NCI-H146 treated with DMSO at 0.1 percent for 48 hours (cell line): ENCODE results near the gene TEDC1.

Source experiments
- DNase-seq: peaks from one replicate; lab custom pipeline; 2025; ENCODE audit not compliant: unreplicated experiment; lab: John Stamatoyannopoulos, UW

The TEDC1 gene

GRCh38 chr14:105484069-105484996 is 6.7 kb upstream of the TEDC1 start:
- no peak for DNase-seq

- DNase-seq, result no peak
These were observed 6.1 kb upstream of the TEDC1 start for GRCh38 chr14:105484997-105485393.

- peak; percentile 57 for DNase-seq
These were observed 5.3 kb upstream of the TEDC1 start for GRCh38 chr14:105485739-105486162.

GRCh38 chr14:105486163-105486973 is 4.7 kb upstream of the TEDC1 start, which contains the start of gene CRIP1:
Gene CRIP1 (plus strand): TSS chr14:105486886. CDS start chr14:105487260, 374 bp downstream.
- DNase-seq, result no peak

GRCh38 chr14:105486974-105487448 is 4.0 kb upstream of the TEDC1 start:
- no peak for DNase-seq

- no peak for DNase-seq
These were observed 3.5 kb upstream of the TEDC1 start for GRCh38 chr14:105487449-105487985.

- no peak for DNase-seq
These were observed 2.9 kb upstream of the TEDC1 start for GRCh38 chr14:105487986-105488777.

- DNase-seq, result no peak
These were observed 2.1 kb upstream of the TEDC1 start for GRCh38 chr14:105488781-105489541.

GRCh38 chr14:105489542-105490266 is 1.3 kb upstream of the TEDC1 start:
- DNase-seq, result peak; percentile 90

- peak; percentile 69 for DNase-seq
These were observed 827 bp upstream of the TEDC1 start for GRCh38 chr14:105490267-105490571.

GRCh38 chr14:105491366-105491973 is 424 bp downstream of the TEDC1 start:
- DNase-seq, result no peak

GRCh38 chr14:105492031-105492970 is 1.3 kb downstream of the TEDC1 start:
- DNase-seq, result no peak

- DNase-seq, result no peak
These were observed 2.2 kb downstream of the TEDC1 start for GRCh38 chr14:105492971-105493871.

GRCh38 chr14:105493921-105494605 is 3.0 kb downstream of the TEDC1 start:
- no peak for DNase-seq

- no peak for DNase-seq
These were observed 3.5 kb downstream of the TEDC1 start for GRCh38 chr14:105494606-105494929.
